ENCODE measurements around the gene MICALL2.

Gene MICALL2

DNA sequence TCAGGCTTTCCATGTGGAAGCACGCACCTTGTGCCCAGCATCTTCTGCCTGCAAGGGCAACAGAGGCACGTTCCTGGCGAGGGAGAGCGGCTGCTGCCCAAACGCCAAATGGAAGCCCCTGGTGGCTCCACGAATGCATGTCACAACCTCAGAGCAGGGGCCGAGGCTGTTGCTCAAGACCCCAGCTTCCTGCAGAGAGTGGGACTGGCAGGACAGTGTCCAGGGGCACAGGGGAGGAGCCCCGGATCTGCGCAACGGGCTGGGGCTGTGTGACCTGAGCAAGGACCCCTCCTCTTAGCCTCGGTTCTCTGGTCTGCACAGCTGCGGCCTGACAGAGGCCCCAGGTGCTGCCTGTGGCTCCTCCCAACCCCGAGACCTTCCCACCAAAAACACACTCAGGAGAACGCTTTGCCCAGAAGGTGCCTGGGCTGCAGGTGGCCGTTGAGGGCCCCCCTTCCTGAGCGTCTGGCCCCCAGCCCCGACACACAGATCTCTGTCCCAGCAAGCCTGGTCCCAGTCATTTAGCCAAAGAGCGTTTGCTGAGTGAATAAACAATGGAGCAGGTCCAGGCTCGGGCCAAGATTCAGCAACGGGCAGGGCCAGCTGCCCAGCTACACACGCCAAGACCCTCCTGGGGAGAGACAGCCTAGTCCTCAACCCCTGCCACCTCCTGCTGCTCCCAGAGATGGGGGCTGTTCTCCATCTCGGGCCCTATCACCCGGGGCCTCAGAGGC, 1.2 kb downstream of the MICALL2 start:
- H3K4me3 ChIP-seq (ENCODE audit: control insufficient read depth, low read depth, low read length), result peak overlapping the region; percentile 92
- no peak for TF ChIP-seq CTCF (IDR thresholded peaks at IDR 0.05; ENCODE audit: control insufficient read depth, insufficient read depth, low read depth, low read length, missing control alignments)
- DNase-seq (ENCODE audit: low read depth), result no peak

GRCh38 chr7:1457059-1457948, 2.0 kb downstream of the MICALL2 start:
- no peak for DNase-seq (ENCODE audit: low read depth)
- H3K4me3 ChIP-seq (ENCODE audit: control insufficient read depth, low read depth, low read length), result peak overlapping the region; percentile 92
- TF ChIP-seq CTCF (IDR thresholded peaks at IDR 0.05; ENCODE audit: control insufficient read depth, insufficient read depth, low read depth, low read length, missing control alignments), result no peak

- no peak for DNase-seq (ENCODE audit: low read depth)
- TF ChIP-seq CTCF (IDR thresholded peaks at IDR 0.05; ENCODE audit: control insufficient read depth, insufficient read depth, low read depth, low read length, missing control alignments), result no peak
- H3K4me3 ChIP-seq (ENCODE audit: control insufficient read depth, low read depth, low read length), result no peak overlapping the region
Measured at GRCh38 chr7:1455955-1456354, 3.3 kb downstream of the MICALL2 start.

GRCh38 chr7:1455241-1455939, 3.9 kb downstream of the MICALL2 start:
- TF ChIP-seq CTCF (IDR thresholded peaks at IDR 0.05; ENCODE audit: control insufficient read depth, insufficient read depth, low read depth, low read length, missing control alignments), result no peak
- no peak overlapping the region for H3K4me3 ChIP-seq (ENCODE audit: control insufficient read depth, low read depth, low read length)
- DNase-seq (ENCODE audit: low read depth), result no peak

DNA sequence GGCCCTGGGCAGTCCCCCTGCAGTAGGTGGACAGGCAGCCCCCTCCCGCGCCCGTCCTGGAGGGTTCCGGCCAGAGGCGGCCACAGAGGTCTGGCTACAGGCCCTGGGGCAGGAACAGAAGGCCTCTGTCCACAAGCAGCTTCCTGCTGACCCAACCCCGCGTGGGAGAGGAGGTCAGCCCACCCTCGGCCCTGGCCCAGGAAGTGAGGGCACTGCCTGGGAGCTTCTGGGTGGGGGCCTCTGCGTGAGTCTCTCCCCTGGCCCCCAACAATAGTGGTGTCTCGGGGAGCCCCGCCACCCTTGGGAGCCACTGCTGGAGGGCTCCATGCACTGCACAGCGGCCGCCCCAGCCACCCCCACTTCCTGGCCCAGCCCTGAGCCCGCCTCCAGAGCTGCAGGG, 4.7 kb downstream of the MICALL2 start:
- no peak overlapping the region for H3K4me3 ChIP-seq (ENCODE audit: control insufficient read depth, low read depth, low read length)
- no peak for DNase-seq (ENCODE audit: low read depth)
- TF ChIP-seq CTCF (IDR thresholded peaks at IDR 0.05; ENCODE audit: control insufficient read depth, insufficient read depth, low read depth, low read length, missing control alignments), result no peak

- DNase-seq (ENCODE audit: low read depth), result no peak
- TF ChIP-seq CTCF (IDR thresholded peaks at IDR 0.05; ENCODE audit: control insufficient read depth, insufficient read depth, low read depth, low read length, missing control alignments), result no peak
- no peak overlapping the region for H3K4me3 ChIP-seq (ENCODE audit: control insufficient read depth, low read depth, low read length)
Measured at GRCh38 chr7:1452205-1452604, 7.1 kb downstream of the MICALL2 start.

All from AG09309 (cell line).